ENCODE data around the gene FAM204A.

DNA sequence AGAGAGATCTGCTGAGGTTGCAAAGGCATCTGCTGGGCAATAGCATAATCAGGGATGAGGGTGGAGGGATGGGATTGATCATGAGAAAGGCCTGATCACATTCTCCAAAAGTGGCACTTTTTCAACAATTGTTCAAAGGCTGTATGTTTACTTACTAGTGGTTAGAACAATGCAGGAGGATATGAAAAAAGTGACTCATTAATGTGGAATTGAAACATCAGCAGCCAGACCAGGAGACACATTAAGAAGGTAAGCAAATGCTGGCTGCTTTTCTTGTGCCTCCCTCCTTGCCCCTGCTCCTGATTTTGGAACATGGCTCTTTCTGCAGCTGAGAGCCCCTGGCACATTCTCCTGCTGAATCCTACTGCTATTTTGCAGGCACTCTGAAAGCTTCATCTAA, 63.5 kb downstream of the FAM204A start:
- TF ChIP-seq POLR2A (IDR thresholded peaks at IDR 0.05; ENCODE audit: insufficient read depth in 1 of 2, low read depth in 2 of 2, low read length in 2 of 2): no peak
- TF ChIP-seq, protein P1, sequence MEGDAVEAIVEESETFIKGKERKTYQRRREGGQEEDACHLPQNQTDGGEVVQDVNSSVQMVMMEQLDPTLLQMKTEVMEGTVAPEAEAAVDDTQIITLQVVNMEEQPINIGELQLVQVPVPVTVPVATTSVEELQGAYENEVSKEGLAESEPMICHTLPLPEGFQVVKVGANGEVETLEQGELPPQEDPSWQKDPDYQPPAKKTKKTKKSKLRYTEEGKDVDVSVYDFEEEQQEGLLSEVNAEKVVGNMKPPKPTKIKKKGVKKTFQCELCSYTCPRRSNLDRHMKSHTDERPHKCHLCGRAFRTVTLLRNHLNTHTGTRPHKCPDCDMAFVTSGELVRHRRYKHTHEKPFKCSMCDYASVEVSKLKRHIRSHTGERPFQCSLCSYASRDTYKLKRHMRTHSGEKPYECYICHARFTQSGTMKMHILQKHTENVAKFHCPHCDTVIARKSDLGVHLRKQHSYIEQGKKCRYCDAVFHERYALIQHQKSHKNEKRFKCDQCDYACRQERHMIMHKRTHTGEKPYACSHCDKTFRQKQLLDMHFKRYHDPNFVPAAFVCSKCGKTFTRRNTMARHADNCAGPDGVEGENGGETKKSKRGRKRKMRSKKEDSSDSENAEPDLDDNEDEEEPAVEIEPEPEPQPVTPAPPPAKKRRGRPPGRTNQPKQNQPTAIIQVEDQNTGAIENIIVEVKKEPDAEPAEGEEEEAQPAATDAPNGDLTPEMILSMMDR (CRISPR knock-in tag; IDR thresholded peaks at IDR 0.05): no peak
